HS-27A (cell line): ENCODE measurements around the gene MUC20.
"Not testable (repeated sequence)": the region's sequence is repeated elsewhere in the genome, so short reads cannot be mapped to it uniquely, and the experiment has no call there.

Experiments used
- DNase-seq: peaks from one replicate; pipeline ENCODE4 v3.0.0-alpha.2; 2012; ENCODE audit warnings: low read depth, missing footprints

Gene MUC20

DNA sequence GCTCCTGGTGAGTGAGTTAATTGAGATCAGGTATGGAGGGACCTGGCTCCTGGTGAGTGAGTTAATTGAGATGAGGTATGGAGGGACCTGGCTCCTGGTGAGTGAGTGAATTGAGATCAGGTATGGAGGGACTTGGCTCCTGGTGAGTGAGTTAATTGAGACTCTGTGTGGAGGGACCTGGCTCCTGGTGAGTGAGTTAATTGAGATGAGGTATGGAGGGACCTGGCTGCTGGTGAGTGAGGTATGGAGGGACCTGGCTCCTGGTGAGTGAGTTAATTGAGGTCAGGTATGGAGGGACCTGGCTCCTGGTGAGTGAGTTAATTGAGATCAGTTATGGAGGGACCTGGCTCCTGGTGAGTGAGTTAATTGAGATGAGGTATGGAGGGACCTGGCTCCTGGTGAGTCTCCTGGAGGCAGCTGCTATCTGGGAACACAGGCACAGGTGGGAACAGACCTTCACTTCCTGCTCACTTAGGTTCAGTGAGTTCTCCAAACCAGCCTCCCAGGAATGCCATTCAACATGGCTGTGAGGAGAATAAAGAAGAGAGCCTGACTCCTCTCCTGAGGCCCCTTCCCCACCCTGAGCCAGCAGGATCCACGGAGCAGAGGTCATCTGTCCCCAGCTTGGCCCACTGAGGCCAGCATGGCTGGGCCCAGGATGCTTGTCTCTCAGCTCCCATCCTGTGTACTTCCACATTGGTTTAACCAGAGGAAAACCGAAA lies 9.5 kb upstream of the MUC20 start:
- not testable (repeated sequence) for DNase-seq

DNA sequence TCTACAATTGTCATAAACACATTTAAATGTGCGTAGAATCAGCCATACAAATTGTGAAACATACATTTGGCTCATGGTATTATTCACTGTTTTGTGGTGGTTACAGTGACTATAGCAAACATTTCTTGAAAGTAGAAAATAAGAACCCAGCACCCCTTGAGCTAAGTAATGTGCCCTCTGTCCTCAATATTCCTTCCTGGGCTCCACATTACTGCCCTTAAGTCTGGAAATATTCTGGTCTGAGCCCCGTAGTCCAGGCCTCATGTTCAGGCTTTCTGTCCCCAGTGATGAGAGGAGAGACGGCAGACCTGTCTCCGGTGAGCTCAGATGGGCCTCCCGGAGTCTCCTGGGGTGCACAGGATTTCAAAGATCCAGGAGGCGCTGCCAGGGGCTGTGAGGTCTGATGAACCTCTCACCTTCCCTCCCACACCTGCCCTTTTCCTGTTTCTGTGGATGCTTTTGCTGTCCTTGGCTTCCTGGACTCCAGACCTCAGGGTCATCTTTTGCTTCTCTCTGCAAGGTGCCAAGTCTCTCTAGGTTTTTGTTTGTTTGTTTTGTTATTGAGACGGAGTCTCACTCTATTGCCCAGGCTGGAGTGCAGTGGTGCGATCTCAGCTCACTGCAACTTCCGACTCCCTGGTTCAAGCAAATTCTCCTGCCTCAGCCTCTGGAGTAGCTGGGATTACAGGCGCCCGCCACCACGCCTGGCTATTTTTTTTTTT lies 8.8 kb upstream of the MUC20 start:
- no peak for DNase-seq

DNA sequence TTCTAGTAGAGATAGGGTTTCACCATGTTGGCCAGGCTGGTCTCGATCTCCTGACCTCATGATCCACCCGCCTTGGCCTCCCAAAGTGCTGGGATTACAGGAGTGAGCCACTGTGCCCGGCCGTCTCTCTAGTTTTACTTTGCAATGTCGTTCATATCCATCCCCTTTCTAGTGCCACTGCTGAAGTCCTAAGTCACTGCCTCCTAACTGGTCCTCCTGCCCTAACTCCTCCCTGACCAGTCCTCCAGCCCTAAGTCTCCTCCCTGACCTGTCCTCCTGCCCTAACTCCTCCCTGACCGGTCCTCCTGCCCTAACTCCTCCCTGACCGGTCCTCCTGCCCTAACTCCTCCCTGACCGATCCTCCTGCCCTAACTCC lies 8.3 kb upstream of the MUC20 start:
- not testable (repeated sequence) for DNase-seq

DNA sequence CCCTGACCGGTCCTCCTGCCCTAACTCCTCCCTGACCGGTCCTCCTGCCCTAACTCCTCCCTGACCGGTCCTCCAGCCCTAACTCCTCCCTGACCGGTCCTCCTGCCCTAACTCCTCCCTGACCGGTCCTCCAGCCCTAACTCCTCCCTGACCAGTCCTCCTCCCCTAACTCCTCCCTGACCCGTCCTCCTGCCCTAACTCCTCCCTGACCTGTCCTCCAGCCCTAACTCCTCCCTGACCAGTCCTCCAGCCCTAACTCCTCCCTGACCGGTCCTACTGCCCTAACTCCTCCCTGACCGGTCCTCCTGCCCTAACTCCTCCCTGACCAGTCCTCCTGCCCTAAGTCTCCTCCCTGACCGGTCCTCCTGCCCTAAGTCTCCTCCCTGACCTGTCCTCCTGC lies 7.6 kb upstream of the MUC20 start:
- not testable (repeated sequence) for DNase-seq

DNA sequence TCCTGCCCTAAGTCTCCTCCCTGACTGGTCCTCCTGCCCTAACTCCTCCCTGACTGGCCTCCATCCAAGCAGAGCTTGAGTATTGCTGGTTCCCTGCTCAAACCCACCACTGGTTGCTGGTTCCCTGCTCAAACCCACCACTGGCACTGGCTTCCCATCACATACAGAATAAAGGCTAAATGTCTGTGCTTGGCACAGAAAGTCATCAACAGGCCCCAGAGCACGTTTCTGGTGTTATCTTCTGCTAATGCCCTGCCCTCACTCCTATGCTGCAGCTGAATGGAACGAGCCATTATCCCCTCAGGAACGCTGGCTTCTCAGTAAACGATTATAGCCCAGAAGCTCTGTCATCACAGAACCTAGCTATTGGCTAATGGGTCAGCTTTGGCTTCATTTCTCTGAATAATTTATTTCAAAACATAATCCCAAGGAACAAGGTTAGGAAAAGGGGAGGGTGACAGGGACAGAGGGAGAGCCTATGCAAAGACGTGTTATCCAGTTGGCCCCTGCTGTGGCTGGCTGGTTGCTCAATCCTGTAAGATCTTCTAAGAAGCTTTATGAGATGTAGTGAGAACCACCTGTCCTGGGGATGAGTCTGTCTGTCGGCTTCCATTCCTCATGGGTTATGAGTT lies 6.3 kb upstream of the MUC20 start:
- no peak for DNase-seq

DNA sequence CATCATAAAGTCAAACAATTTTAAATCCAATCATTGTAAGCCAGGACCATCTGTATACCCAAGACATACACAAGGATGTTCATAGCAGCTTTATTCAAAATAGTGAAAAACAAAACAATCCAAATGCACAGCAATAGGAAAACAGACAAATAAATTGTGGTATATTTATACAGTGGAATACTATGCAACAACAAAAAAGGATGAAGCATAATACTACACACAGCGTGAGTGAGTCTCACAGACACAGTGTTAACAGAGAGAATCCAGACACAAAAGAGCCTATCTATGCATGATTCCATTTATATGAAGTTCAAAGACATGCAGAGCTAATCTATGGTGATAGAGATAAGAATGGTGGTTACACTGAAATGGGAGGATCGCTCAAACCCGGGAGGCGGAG lies 5.6 kb upstream of the MUC20 start:
- DNase-seq = no peak

DNA sequence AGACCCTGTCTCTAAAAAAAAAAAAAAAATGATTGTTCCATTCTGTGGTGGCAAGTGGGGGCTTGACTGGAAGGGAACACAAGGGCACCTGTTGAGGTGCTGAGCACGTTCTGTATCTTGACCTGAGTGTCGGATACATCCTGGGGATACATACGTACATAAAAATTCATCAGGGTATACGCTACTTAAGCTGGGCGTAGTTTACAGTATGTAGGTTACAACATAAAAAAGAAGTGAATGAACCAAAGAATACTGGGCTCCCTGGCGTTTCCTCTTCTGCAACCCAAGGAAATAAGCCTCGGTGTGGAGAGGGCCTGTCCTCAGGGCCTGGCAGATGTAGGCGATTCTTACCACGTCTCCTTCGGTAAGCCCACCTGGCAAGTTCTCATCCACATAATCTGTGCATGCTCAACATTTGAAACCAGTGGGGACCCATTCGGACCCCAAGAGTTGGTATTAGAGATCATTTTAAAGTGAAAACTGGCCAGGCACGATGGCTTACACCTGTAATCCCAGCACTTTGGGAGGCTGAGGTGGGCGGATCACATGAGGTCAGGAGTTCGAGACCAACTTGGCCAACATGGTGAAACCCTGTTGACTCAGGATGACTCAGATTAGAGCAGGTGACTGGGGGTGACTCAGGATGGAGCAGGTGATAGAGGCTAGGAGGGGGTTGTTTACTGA lies 5.1 kb upstream of the MUC20 start:
- no peak for DNase-seq

DNA sequence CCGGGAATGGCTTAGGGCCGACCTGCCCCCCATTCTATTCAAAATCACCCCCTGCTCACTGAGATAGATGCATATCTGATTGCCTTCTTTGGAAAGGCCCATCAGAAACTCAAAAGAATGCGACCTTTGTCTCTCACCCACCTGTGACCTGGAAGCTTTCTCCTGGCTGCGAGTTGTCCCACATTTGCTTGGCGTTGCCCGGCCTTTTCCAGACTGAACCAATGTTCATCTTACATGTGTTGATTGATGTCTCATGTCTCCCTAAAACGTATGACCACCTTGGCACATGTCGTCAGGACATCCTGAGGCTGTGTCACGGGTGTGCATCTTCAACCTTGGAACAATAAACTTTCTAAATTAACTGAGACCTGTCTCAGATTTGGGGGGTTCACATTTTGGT lies 3.4 kb upstream of the MUC20 start:
- DNase-seq = no peak

DNA sequence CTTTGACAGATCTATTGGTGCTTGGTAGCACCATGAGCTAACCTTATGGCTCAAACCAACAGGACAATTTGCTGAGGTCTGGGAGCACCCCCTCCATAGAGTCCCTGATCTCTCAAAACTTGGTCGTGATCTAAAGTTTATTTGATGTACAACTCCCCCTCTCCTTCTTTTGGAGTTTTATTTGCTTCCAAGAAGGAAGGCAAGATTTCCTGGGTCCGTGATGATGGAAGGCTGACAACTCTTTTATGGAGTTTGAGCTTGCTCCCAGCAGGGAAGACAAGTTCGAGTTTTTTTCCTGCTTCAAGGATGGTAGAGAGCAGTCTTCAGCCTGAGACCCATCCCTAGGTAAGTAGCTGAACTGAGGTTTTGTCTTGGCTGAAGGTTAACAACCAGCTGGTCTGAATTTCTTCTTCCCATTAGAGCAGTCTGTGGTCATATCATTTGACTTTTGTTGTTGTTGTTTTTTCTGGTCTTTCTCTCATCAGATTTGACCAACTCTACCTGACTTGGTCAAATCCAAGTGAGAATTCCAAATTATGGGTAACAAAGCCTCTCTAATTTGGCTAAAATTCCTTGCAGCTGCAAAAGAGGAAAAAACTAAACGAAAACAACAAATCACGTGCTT lies 2.8 kb upstream of the MUC20 start:
- no peak for DNase-seq

DNA sequence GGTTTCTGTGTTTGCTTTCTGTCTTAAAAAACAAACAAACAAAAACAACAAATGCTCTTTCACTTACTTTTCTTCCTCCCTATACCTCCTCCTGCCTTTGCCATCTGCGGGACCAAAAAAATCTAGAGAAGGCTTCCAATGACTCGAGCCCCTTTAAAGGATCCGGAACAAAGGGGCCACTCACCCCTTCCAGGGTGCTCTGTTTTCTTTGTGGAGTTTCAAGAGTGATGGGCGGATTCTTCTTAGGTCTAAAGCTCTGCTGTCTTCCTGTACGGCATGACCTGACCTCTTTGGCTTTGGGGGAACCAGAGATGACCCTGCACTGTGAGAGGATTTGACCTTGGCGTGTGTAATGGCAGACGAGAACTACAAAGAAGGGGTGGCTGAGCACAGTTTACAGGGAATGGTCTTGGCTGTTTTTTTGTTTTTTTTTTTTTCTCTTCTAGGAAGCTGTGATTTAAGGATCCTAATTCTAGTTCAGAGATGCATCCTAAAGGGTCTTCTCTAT lies 2.2 kb upstream of the MUC20 start:
- DNase-seq = no peak

DNA sequence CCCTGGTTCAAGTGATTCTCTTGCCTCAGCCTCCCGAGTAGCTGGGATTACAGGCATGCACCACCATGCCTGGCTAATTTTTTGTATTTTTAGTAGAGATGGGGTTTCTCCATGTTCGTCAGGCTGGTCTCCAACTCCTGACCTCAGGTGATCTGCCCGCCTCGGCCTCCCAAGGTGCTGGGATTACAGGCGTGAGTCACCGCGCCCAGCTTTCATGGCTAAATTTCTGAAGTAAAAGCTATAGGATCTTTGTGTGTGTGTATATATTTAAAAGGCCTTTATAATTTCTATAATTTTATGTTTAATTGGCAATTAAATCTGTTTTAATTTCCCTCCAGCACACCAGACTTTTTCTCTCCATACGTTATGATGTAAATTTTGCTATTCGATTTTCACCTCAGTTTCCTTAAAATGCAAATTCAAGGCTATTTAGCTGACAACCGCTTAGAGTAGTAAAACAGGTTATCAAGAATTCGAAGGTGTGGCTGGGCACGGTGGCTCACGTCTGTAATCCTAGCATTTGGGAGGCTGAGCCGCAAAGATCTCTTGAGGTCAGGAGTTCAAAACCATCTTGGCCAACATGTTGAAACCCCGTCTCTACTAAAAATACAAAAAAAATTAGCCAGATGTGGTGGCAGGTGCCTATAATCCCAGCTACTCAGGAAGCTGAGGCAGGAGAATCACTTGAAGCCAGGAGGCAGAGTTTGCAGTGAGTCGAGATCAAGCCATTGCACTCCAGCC lies 1.1 kb upstream of the MUC20 start:
- not testable (repeated sequence) for DNase-seq

DNA sequence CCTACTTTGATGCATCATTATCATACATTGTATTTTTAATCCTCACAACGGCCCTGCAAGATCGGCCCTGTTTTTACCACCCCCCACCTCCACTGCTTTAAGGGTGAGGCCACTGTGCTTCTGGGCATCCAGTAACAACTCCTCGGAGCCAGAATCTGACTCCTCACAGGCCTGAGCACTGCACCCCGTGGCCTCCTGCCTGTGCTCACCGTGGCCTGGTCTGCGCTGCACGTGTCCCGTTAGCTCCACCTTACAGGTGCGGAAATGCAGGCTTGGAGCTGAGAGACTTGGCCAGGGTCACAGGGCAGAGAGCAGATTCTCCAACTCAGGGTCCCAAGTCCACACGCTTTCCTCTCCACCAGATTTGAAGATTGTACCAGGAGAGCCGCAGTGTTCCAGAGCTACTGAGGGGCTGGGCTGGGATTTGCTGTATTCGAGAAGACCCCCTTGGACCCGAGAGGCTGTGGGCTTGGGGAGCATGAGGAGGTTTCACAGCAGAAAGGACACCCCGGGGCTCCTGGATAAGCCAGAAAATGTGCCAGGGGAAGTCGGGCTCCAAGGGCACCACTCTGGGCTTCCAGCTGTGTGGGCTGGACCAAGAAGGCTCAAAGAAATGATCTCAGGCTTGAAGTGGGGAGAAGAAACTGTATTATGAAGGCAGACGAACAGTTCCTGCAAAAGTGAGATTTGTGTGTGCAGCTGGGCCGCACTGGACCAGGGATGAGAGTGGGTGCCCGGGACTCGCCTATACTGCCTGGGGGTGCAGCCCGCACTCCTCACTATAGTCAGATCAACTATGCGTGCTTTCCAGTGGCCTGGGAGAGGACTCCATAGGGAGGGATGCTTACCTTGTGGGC lies 1.6 kb downstream of the MUC20 start:
- DNase-seq = not testable (repeated sequence)

DNA sequence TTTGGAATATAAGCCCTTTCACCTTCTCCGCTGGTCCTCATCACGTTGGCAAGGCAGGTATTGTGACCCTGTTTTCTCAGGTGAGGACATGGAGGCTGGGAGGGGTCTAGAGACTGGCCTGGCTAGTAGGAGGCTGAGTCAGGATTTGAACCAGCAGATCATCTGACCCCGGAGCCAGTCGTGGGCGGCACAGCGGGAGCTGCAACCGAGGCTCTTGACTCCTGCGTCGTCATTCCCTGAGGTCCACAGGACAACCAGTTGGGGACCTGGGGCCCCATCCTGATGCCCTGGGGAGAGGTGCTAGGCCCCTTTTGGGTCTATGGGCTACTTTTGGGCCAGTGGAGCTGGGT lies 2.2 kb downstream of the MUC20 start:
- not testable (repeated sequence) for DNase-seq

DNA sequence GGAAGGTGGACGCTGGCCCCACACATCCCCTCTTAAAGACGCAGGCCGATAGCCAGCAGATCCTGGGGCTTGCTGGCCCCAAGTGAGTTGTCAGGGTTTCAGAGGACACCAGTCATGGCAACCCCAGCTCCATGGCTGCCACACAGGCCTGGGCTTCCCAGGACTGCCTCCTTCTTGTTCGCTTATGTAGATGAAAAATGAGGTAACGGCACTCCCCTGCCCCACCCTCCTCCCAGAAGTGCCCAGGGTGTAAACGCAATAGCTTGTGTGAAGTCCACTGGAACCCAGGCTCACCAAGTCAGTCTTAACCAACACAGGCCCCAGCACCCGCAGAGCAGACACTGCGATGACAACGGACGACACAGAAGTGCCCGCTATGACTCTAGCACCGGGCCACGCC lies 3.6 kb downstream of the MUC20 start:
- DNase-seq = not testable (repeated sequence)

DNA sequence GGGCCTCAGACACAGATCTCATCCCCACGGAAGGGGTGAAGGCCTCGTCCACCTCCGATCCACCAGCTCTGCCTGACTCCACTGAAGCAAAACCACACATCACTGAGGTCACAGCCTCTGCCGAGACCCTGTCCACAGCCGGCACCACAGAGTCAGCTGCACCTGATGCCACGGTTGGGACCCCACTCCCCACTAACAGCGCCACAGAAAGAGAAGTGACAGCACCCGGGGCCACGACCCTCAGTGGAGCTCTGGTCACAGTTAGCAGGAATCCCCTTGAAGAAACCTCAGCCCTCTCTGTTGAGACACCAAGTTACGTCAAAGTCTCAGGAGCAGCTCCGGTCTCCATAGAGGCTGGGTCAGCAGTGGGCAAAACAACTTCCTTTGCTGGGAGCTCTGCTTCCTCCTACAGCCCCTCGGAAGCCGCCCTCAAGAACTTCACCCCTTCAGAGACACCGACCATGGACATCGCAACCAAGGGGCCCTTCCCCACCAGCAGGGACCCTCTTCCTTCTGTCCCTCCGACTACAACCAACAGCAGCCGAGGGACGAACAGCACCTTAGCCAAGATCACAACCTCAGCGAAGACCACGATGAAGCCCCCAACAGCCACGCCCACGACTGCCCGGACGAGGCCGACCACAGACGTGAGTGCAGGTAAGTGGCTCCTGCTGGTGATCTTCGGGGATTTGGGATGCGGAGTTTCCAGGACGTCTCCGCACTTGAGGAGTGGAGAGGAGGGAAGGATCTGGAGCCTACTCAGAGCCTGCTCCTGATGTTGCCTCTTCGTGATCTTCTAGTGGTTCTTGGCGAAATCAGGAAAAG lies 5.3 kb downstream of the MUC20 start:
- DNase-seq = not testable (repeated sequence)

DNA sequence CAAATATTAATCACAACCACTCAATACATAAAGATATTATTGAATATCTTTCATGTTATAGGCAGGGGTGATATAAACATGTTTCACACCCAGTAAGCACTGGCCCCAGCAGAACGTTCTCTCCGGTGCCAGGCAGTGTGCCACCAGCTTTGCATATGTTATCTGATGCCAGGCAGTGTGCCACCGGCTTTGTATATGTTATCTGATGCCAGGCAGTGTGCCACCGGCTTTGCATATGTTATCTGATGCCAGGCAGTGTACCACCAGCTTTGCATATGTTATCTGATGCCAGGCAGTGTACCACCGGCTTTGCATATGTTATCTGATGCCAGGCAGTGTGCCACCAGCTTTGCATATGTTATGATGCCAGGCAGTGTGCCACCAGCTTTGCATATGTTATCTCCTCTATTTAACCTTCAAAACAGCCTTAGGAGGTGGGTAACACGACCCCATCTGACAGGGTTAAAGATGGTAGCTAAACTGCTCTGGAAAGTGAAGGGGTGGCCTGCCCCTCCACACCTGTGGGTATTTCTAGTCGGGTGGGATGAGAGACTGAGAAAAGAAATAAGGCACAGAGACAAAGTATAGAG lies 6.9 kb downstream of the MUC20 start:
- no peak for DNase-seq

DNA sequence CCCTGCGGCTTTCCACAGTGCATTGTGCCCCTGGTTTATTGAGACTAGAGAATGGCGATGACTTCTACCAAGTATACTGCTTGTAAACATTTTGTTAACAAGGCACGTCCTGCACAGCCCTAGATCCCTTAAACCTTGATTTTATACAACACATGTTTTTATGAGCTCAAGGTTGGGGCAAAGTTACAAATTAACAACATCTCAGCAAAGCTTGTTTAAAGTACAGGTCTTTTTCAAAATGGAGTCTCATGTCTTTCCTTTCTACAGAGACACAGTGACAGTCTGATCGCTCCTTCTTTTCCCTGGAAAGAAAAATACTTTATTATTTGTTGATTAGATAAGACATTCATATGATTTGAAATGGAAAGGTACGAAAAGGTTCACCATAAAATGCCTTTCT lies 8.0 kb downstream of the MUC20 start:
- DNase-seq = not testable (repeated sequence)

DNA sequence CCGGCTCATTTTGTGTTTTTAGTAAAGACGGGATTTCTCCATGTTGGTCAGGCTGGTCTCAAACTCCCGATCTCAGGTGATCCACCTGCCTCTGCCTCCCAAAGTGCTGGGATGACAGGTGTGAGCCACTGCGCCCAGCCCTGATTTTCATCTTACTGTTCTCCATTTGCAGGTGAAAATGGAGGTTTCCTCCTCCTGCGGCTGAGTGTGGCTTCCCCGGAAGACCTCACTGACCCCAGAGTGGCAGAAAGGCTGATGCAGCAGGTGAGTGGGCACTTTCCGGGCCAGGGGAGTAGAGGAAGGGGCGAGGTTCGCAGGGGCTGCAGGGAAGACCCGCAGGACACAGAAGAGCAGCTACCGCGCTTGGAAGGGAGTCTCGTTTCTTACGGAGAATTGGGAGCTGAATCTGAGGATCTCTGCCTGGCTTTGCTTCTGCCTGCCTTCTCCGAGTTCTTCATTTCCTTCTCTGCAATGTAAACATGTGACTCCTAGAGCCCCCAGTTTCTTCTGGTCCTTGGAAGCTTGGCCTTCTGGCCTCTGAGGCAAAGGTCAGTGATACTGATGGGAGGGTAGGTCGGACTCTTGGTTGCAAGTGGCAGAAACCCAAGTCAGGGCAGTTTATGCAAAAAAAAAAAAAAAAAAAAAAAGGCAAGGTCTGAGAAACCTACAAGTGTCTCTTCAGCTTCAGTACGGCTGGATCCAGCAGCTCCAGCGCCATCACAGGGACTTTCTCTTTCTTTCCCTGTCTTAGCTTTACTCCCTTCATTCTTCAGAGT lies 8.9 kb downstream of the MUC20 start:
- DNase-seq = no peak
